Cardiac muscle cell (in vitro differentiated cells and primary cell): ENCODE data around the gene ALKBH2. TPM values are rescaled to one million over a fixed set of nuclear protein-coding genes. Genes with fewer than 3 reads are reported as not detected.

Experiments used
- DNase-seq, 2 donors: peaks; one replicate each; pipeline versions ENCODE4 v3.0.0 to v3.0.0-alpha.2; 2010 to 2017; ENCODE audit warnings: low read depth in 1 of 2, low spot score in 1 of 2
- H3K27ac ChIP-seq: fragments of 200-600 bp; sonication (generic); 2 replicates; pipeline ENCODE4 v1.5.1; 2016
- H3K27me3 ChIP-seq: fragments of 200-600 bp; sonication (generic); 2 replicates; pipeline ENCODE4 v1.6.0; 2016; ENCODE audit warnings: control low read depth
- H3K36me3 ChIP-seq: fragments of 200-600 bp; sonication (generic); 2 replicates; pipeline ENCODE4 v1.5.1; 2016; ENCODE audit warnings: control low read depth
- H3K4me1 ChIP-seq: fragments of 200-600 bp; sonication (generic); 2 replicates; pipeline ENCODE4 v1.8.1; 2017; ENCODE audit warnings: low read depth, mild to moderate bottlenecking, mixed run types
- H3K4me3 ChIP-seq: fragments of 200-600 bp; sonication (generic); 2 replicates; pipeline ENCODE4 v1.5.1; 2016; ENCODE audit warnings: mild to moderate bottlenecking
- H3K9me3 ChIP-seq: fragments of 200-600 bp; sonication (generic); 2 replicates; pipeline ENCODE4 v1.5.1; 2017; ENCODE audit warnings: low read depth, mild to moderate bottlenecking, control low read depth
- CTCF ChIP-seq: IDR thresholded peaks from 2 replicates; pipeline ENCODE4 v1.5.1; 2012; ENCODE audit warnings: low read depth, mild to moderate bottlenecking, low read length
- polyA plus RNA-seq: library from polyadenylated mRNA; unstranded; fragments of >200 nt; fragmentation: Nextera tagmentation; extraction: Ambion mirVana; gene quantifications from 2 replicates; pipeline ENCODE4 v1.2.1, GENCODE V29; 2016
- total RNA-seq: library from RNA; depleted of rRNA; stranded (reverse); fragments of >200 nt; gene quantifications from 2 replicates; pipeline ENCODE4 v1.2.3, GENCODE V29; 2016

ALKBH2 gene
- total and polyA plus RNA-seq, 2 experiments from 2014 or later, result 32.7 to 46.6 TPM

DNA sequence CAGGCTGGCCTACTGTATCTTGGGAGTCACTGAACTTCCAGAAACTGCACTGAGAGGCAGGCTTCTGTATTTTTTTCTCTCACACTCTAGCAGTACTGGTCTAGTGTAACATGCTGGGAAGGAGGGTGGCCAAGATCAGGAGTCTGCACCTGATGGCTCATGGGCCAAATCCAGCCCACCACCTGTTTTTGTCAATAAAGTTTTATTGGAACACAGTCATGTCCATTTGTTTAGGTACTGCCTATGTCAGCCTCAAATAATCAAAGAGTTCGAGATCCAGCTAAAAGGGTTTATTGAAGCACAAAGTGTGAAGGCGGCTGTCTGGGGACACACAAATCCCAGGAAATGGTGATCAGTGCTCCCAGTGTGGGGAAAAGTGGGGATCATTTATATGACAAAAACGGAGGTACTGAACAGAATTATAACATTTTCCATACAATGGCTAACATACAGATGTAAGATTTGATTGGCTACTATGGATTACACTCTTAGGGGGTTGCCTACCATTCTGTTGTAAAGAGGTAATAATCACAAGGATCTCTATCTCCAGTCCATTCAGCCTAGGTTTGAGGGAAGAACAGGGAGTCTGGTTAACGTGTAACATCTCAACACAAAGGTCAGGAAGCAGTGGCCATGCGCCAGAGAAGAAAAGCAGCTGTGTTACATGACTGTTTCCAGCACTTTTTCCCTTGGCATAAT, 28.0 kb downstream of the ALKBH2 start:
- Histone ChIP-seq H3K27me3 (no peaks in the 10 kb centered on the region), H3K36me3 (peaks cover 22% of the 10 kb centered on the region), H3K4me3 (no peak overlapping the region), H3K4me1 (no peaks in the 10 kb centered on the region), H3K27ac (no peak overlapping the region), H3K9me3 (no peaks in the 10 kb centered on the region)
- TF ChIP-seq CTCF, result no peak
- DNase-seq, result no peak

- Histone ChIP-seq H3K4me3 (no peak overlapping the region), H3K9me3 (no peaks in the 10 kb centered on the region), H3K36me3 (peaks cover 27% of the 10 kb centered on the region), H3K27ac (no peak overlapping the region), H3K27me3 (no peaks in the 10 kb centered on the region), H3K4me1 (no peaks in the 10 kb centered on the region)
- TF ChIP-seq CTCF, result no peak
- DNase-seq, result no peak
Measured at GRCh38 chr12:109064143-109064542, 29.1 kb downstream of the ALKBH2 start.

GRCh38 chr12:109058773-109059172, 34.5 kb downstream of the ALKBH2 start:
- Histone ChIP-seq H3K27ac (no peak overlapping the region), H3K36me3 (peaks cover 18% of the 10 kb centered on the region), H3K4me3 (no peak overlapping the region), H3K9me3 (no peaks in the 10 kb centered on the region), H3K4me1 (peaks cover 1% of the 10 kb centered on the region), H3K27me3 (no peaks in the 10 kb centered on the region)
- no peak for TF ChIP-seq CTCF
- DNase-seq, result no peak

- Histone ChIP-seq H3K27me3 (no peaks in the 10 kb centered on the region), H3K4me1 (peaks cover 7% of the 10 kb centered on the region), H3K4me3 (no peak overlapping the region), H3K27ac (no peak overlapping the region), H3K36me3 (peaks cover 18% of the 10 kb centered on the region), H3K9me3 (no peaks in the 10 kb centered on the region)
- DNase-seq, result no peak
- no peak for TF ChIP-seq CTCF
Measured at GRCh38 chr12:109057376-109057775, 35.9 kb downstream of the ALKBH2 start.

DNA sequence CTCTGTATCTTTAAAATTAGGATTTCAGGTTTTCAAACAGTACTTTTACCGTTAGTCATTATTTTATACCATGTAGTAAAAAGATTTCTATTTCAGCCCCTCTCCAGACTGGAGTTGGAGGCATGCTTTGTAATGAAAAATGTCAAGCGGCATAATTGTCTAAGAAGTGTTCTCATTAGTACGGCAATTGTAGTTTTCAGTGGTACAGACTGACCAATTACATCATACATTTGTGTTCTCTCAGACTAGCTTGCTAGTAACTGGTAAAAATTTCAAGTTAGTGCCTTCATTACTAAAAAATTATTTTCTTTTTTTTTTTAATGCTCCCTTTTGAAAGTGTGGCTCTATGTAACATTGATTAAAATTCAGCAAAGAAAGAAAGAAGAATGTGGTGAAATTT, 36.4 kb downstream of the ALKBH2 start:
- H3K27ac ChIP-seq, result no peak overlapping the region
- no peak for DNase-seq
- peaks cover 18% of the 10 kb centered on the region for H3K36me3 ChIP-seq
- H3K4me3 ChIP-seq, result no peak overlapping the region
- peaks cover 7% of the 10 kb centered on the region for H3K4me1 ChIP-seq
- no peak for TF ChIP-seq CTCF
- H3K27me3 ChIP-seq, result no peaks in the 10 kb centered on the region
- no peaks in the 10 kb centered on the region for H3K9me3 ChIP-seq
